GM12878 (cell line): ENCODE results near the gene SESN1. TPM values are rescaled to one million over a fixed set of nuclear protein-coding genes. Genes with fewer than 3 reads are reported as not detected.

Source experiments
- ATF7 ChIP-seq: fragments of 450-650 bp; IDR thresholded peaks from 2 replicates; pipeline ENCODE4 v1.6.1; 2016; ENCODE audit warnings: low read depth, mild to moderate bottlenecking
- BMI1 ChIP-seq: fragments of 450-650 bp; IDR thresholded peaks from 2 replicates; pipeline ENCODE4 v1.6.1; 2016; ENCODE audit warnings: mild to moderate bottlenecking, moderate library complexity, borderline replicate concordance
- CHD1 ChIP-seq: IDR thresholded peaks from 2 replicates; pipeline ENCODE4 v1.6.1; 2012; ENCODE audit warnings: low read depth, low read length, improper control_type of control experiment
- CHD4 ChIP-seq: fragments of 200-600 bp; sonication (generic); IDR thresholded peaks from 2 replicates; pipeline ENCODE4 v1.6.1; 2016; ENCODE audit warnings: mild to moderate bottlenecking
- EP300 ChIP-seq, 2 experiments: fragments of 150-350 bp in 1 of 2; IDR thresholded peaks; 2 replicates each; pipeline ENCODE4 v1.6.1; 2011 to 2012; ENCODE audit warnings: low read depth in 2 of 2, low read length in 2 of 2, borderline replicate concordance in 1 of 2, improper control_type of control experiment in 1 of 2, inconsistent platforms in 1 of 2; ENCODE audit not compliant: control insufficient read depth in 1 of 2
- HDAC6 ChIP-seq: fragments of 200-600 bp; sonication (generic); IDR thresholded peaks from one replicate; pipeline ENCODE4 v1.8.0; 2017; ENCODE audit warnings: antibody characterized with exemption; ENCODE audit not compliant: unreplicated experiment
- IRF4 ChIP-seq: IDR thresholded peaks from 2 replicates; pipeline ENCODE4 v1.6.1; 2011; ENCODE audit warnings: low read depth, low read length
- MEF2B ChIP-seq: fragments of 450-650 bp; IDR thresholded peaks from 2 replicates; pipeline ENCODE4 v1.6.1; 2018; ENCODE audit warnings: mild to moderate bottlenecking, moderate library complexity; ENCODE audit not compliant: partially characterized antibody, poor library complexity, severe bottlenecking
- MXI1 ChIP-seq: fragments of 150-350 bp; IDR thresholded peaks from 2 replicates; pipeline ENCODE4 v1.6.1; 2011; ENCODE audit warnings: low read depth, mild to moderate bottlenecking, inconsistent platforms, low read length, improper control_type of control experiment
- NFXL1 ChIP-seq: fragments of 450-650 bp; IDR thresholded peaks from 2 replicates; pipeline ENCODE4 v1.6.1; 2017; ENCODE audit warnings: antibody characterized with exemption, mild to moderate bottlenecking, borderline replicate concordance
- NFYA ChIP-seq: IDR thresholded peaks from 2 replicates; pipeline ENCODE4 v1.6.1; 2011; ENCODE audit warnings: low read depth, mild to moderate bottlenecking, low read length, improper control_type of control experiment, borderline replicate concordance
- PAX8 ChIP-seq: fragments of 450-650 bp; IDR thresholded peaks from 2 replicates; pipeline ENCODE4 v1.6.1; 2017; ENCODE audit warnings: mild to moderate bottlenecking, moderate library complexity
- POU2F2 ChIP-seq: IDR thresholded peaks from 3 replicates; pipeline ENCODE4 v1.6.1; 2011; ENCODE audit warnings: low read depth, mild to moderate bottlenecking, low read length, borderline replicate concordance
- SIN3A ChIP-seq: IDR thresholded peaks from 2 replicates; pipeline ENCODE4 v1.6.1; 2012; ENCODE audit warnings: low read depth, low read length, improper control_type of control experiment
- SMAD1 ChIP-seq: fragments of 450-650 bp; IDR thresholded peaks from 2 replicates; pipeline ENCODE4 v1.6.1; 2018; ENCODE audit warnings: mild to moderate bottlenecking, low read depth; ENCODE audit not compliant: partially characterized antibody
- SMARCA5 ChIP-seq: fragments of 450-650 bp; IDR thresholded peaks from 2 replicates; pipeline ENCODE4 v1.6.1; 2017; ENCODE audit warnings: mild to moderate bottlenecking
- SUZ12 ChIP-seq: fragments of 200-600 bp; sonication (generic); IDR thresholded peaks from one replicate; pipeline ENCODE4 v1.6.1; 2018; ENCODE audit warnings: antibody characterized with exemption, mild to moderate bottlenecking; ENCODE audit not compliant: unreplicated experiment
- TBL1XR1 ChIP-seq: IDR thresholded peaks from 2 replicates; pipeline ENCODE4 v1.6.1; 2012; ENCODE audit warnings: low read depth, low read length, improper control_type of control experiment
- WRNIP1 ChIP-seq: IDR thresholded peaks from 2 replicates; pipeline ENCODE4 v1.6.1; 2011; ENCODE audit warnings: low read depth, low read length, improper control_type of control experiment, borderline replicate concordance
- ZNF207 ChIP-seq: fragments of 450-650 bp; IDR thresholded peaks from 2 replicates; pipeline ENCODE4 v1.6.1; 2014; ENCODE audit warnings: antibody characterized with exemption, mild to moderate bottlenecking, borderline replicate concordance
- ZNF384 ChIP-seq: IDR thresholded peaks from 2 replicates; pipeline ENCODE4 v1.6.1; 2012; ENCODE audit warnings: low read depth, mild to moderate bottlenecking, low read length, improper control_type of control experiment, borderline replicate concordance
- ZNF622 ChIP-seq: fragments of 450-650 bp; IDR thresholded peaks from 2 replicates; pipeline ENCODE4 v1.6.1; 2017; ENCODE audit warnings: mild to moderate bottlenecking, inconsistent platforms
- ZSCAN29 ChIP-seq: fragments of 450-650 bp; IDR thresholded peaks from 2 replicates; pipeline ENCODE4 v1.6.1; 2017; ENCODE audit warnings: mild to moderate bottlenecking, moderate library complexity
- polyA plus RNA-seq, 11 experiments: library from polyadenylated mRNA; depleted of rRNA in 4 of 11; unstranded in 6 of 11; stranded (reverse) in 5 of 11; fragments of >200 nt; fragmentation: Nextera tagmentation in 4 of 11; fragmentation: Illumina TruSeq in 1 of 11; extraction: Ambion mirVana in 4 of 11; extraction: Trizol in 1 of 11; gene quantifications; 1 replicate in 1 of 11; 2 replicates in 10 of 11; pipeline versions ENCODE4 v1.2.1 to v1.2.3, GENCODE V29; 2011 to 2016; ENCODE audit warnings: inconsistent platforms in 2 of 11, missing spikeins in 2 of 11, low read depth in 1 of 11
- total RNA-seq, 4 experiments: library from RNA; depleted of rRNA in 3 of 4; stranded (reverse); fragments of >200 nt in 3 of 4; fragmentation: Illumina TruSeq in 1 of 4; extraction: Trizol in 1 of 4; gene quantifications; 2 replicates each; pipeline versions ENCODE4 v1.2.1 to v1.2.3, GENCODE V29; 2013 to 2021
- TF ChIP-seq, protein P1 (sequence below): IDR thresholded peaks from 2 replicates; pipeline ENCODE4 v1.6.1; 2012; ENCODE audit warnings: improper control_type of control experiment, low read depth, low read length; ENCODE audit not compliant: insufficient replicate concordance
- TF ChIP-seq, protein P2 (sequence below): IDR thresholded peaks from 2 replicates; pipeline ENCODE4 v1.6.1; 2011; ENCODE audit warnings: low read depth, mild to moderate bottlenecking, low read length, moderate library complexity, borderline replicate concordance; ENCODE audit errors: extremely low read depth
- TF ChIP-seq, protein P3 (sequence below): fragments of 450-650 bp; IDR thresholded peaks from 2 replicates; pipeline ENCODE4 v1.6.1; 2016; ENCODE audit warnings: mild to moderate bottlenecking

Gene SESN1
- total and polyA plus RNA-seq, 10 of the 15 experiments (the other 5 are each of a cell fraction or from before 2014, with no cell fraction given): 1.3 to 13.0 (median 3.3) TPM

DNA sequence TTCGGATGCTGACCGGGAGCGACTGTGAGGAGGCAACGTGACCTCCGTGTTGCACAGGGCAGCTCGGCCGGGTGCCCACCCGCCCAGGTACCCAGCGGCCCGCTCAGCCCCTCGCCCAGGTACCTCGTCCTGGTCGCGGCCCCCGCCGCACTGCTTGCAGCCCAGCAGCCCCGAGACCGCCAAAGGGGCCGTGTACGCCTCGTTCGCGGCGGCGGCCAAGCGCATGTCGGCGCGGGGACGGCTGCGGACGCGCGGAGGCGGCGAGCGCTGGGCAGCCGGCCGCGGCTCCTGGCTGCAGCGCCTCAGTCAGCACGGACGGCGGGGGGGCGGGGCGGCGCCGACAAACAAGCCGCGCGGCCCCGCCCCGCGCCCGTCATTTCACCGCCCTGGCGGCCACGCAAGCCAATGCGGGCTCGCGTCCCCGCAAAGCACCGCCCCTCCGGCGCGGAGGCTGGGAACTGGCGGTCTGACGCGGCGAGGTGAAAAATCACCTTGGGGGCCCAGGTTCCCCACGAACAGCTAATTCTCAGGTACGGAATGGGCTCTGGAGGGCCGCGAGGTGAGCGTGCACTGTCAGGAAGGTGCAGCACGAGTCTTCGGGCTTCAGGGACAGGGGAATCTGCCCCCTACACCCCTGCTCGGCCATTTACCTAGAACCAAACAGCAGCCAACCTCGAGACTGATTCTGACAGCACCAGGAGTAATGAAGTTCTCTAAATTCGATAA, 85.2 kb downstream of the SESN1 start (continued):
- TF ChIP-seq ATF7 (no peak), NFYA (no peak), SUZ12 (no peak), BMI1 (0 out of 2 replicates have a peak, but pooled peaks have one; percentile 23), HDAC6 (no peak), ZNF622 (no peak), SIN3A (no peak), NFXL1 (no peak), SMAD1 (no peak), EP300 (IDR thresholded peaks at IDR 0.05; ENCODE audit: borderline replicate concordance in 1 of 2, control insufficient read depth in 1 of 2, low read depth in 2 of 2, low read length in 2 of 2) (no peak), ZNF207 (no peak), CHD4 (no peak), POU2F2 (no peak), MEF2B (no peak), CHD1 (no peak), WRNIP1 (no peak), PAX8 (no peak), TBL1XR1 (no peak), SMARCA5 (0 out of 2 replicates have a peak, but pooled peaks have one; percentile 75), ZSCAN29 (no peak), ZNF384 (no peak), IRF4 (no peak), MXI1 (no peak)
- TF ChIP-seq, protein P1, sequence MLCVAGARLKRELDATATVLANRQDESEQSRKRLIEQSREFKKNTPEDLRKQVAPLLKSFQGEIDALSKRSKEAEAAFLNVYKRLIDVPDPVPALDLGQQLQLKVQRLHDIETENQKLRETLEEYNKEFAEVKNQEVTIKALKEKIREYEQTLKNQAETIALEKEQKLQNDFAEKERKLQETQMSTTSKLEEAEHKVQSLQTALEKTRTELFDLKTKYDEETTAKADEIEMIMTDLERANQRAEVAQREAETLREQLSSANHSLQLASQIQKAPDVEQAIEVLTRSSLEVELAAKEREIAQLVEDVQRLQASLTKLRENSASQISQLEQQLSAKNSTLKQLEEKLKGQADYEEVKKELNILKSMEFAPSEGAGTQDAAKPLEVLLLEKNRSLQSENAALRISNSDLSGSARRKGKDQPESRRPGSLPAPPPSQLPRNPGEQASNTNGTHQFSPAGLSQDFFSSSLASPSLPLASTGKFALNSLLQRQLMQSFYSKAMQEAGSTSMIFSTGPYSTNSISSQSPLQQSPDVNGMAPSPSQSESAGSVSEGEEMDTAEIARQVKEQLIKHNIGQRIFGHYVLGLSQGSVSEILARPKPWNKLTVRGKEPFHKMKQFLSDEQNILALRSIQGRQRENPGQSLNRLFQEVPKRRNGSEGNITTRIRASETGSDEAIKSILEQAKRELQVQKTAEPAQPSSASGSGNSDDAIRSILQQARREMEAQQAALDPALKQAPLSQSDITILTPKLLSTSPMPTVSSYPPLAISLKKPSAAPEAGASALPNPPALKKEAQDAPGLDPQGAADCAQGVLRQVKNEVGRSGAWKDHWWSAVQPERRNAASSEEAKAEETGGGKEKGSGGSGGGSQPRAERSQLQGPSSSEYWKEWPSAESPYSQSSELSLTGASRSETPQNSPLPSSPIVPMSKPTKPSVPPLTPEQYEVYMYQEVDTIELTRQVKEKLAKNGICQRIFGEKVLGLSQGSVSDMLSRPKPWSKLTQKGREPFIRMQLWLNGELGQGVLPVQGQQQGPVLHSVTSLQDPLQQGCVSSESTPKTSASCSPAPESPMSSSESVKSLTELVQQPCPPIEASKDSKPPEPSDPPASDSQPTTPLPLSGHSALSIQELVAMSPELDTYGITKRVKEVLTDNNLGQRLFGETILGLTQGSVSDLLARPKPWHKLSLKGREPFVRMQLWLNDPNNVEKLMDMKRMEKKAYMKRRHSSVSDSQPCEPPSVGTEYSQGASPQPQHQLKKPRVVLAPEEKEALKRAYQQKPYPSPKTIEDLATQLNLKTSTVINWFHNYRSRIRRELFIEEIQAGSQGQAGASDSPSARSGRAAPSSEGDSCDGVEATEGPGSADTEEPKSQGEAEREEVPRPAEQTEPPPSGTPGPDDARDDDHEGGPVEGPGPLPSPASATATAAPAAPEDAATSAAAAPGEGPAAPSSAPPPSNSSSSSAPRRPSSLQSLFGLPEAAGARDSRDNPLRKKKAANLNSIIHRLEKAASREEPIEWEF: no peak
- TF ChIP-seq, protein P2, sequence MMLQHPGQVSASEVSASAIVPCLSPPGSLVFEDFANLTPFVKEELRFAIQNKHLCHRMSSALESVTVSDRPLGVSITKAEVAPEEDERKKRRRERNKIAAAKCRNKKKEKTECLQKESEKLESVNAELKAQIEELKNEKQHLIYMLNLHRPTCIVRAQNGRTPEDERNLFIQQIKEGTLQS: no peak
- TF ChIP-seq, protein P3, sequence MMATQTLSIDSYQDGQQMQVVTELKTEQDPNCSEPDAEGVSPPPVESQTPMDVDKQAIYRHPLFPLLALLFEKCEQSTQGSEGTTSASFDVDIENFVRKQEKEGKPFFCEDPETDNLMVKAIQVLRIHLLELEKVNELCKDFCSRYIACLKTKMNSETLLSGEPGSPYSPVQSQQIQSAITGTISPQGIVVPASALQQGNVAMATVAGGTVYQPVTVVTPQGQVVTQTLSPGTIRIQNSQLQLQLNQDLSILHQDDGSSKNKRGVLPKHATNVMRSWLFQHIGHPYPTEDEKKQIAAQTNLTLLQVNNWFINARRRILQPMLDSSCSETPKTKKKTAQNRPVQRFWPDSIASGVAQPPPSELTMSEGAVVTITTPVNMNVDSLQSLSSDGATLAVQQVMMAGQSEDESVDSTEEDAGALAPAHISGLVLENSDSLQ: peak; percentile 98
- TF ChIP-seq, all 136 proteins: peak for 21
